ENCODE results near the gene SPRR2G.
"Not testable (repeated sequence)": the region's sequence is repeated elsewhere in the genome, so short reads cannot be mapped to it uniquely, and the experiment has no call there.

SPRR2G gene

GRCh38 chr1:153112454-153112853 is 38.2 kb downstream of the SPRR2G start:
- not testable (repeated sequence) for DNase-seq

- no peak for DNase-seq
These were observed 50.4 kb downstream of the SPRR2G start for GRCh38 chr1:153100245-153100644.

Measured in NCI-H1417 treated with DMSO at 0.1 percent for 48 hours (cell line).